Fibroblast of lung (primary cell): ENCODE results near the gene TCERG1. TPM values are rescaled to one million over a fixed set of nuclear protein-coding genes. Genes with fewer than 3 reads are reported as not detected.

Experiments
- DNase-seq, 2 donors: peaks; one replicate each; pipeline versions ENCODE4 v3.0.0 to v3.0.0-alpha.2; 2010; ENCODE audit warnings: low read depth in 2 of 2
- H2AFZ ChIP-seq: 2 replicates; pipeline ENCODE4 v1.5.1; 2012; ENCODE audit warnings: low read length, control low read depth, inconsistent platforms
- H3K27ac ChIP-seq: 2 replicates; pipeline ENCODE4 v1.5.1; 2011; ENCODE audit warnings: low read length, control low read depth; ENCODE audit not compliant: insufficient read depth
- H3K27me3 ChIP-seq: 2 replicates; pipeline ENCODE4 v1.5.1; 2011; ENCODE audit warnings: mild to moderate bottlenecking, low read length; ENCODE audit not compliant: control insufficient read depth, insufficient read depth
- H3K36me3 ChIP-seq: 2 replicates; pipeline ENCODE4 v1.5.1; 2011; ENCODE audit warnings: low read length; ENCODE audit not compliant: control insufficient read depth, insufficient read depth
- H3K4me1 ChIP-seq: 2 replicates; pipeline ENCODE4 v1.5.1; 2011; ENCODE audit warnings: low read length; ENCODE audit not compliant: control insufficient read depth, insufficient read depth; ENCODE audit errors: extremely low read depth
- H3K4me2 ChIP-seq: 2 replicates; pipeline ENCODE4 v1.5.1; 2011; ENCODE audit warnings: low read length, control low read depth; ENCODE audit not compliant: insufficient read depth; ENCODE audit errors: extremely low read depth
- H3K4me3 ChIP-seq, 4 experiments: fragments of 200-600 bp in 1 of 4; sonication (generic) in 1 of 4; replicated peaks in 1 of 4; 2 replicates each; pipeline ENCODE4 v1.5.1; 2011 to 2016; ENCODE audit warnings: low read length in 4 of 4, low read depth in 3 of 4, mild to moderate bottlenecking in 3 of 4, control low read depth in 2 of 4, inconsistent platforms in 1 of 4, mixed read lengths in 1 of 4; ENCODE audit not compliant: insufficient read depth in 1 of 4; ENCODE audit errors: control extremely low read depth in 1 of 4
- H3K79me2 ChIP-seq: 2 replicates; pipeline ENCODE4 v1.5.1; 2012; ENCODE audit warnings: mild to moderate bottlenecking, low read length, inconsistent platforms; ENCODE audit not compliant: control insufficient read depth, insufficient read depth
- H3K9ac ChIP-seq: 2 replicates; pipeline ENCODE4 v1.5.1; 2011; ENCODE audit warnings: mild to moderate bottlenecking, low read length, control low read depth; ENCODE audit not compliant: insufficient read depth
- H3K9me3 ChIP-seq: 2 replicates; pipeline ENCODE4 v1.5.1; 2012; ENCODE audit warnings: low read depth, low read length; ENCODE audit not compliant: control insufficient read depth, insufficient read depth
- H4K20me1 ChIP-seq: 2 replicates; pipeline ENCODE4 v1.5.1; 2011; ENCODE audit warnings: low read length; ENCODE audit not compliant: control insufficient read depth, insufficient read depth; ENCODE audit errors: extremely low read depth
- CTCF ChIP-seq, 2 donors: IDR thresholded peaks in 1 of 2; conservative IDR thresholded peaks in 1 of 2; 1 replicate in 1 of 2; 2 replicates in 1 of 2; pipeline ENCODE4 v1.5.1; 2011 to 2012; ENCODE audit warnings: low read length in 2 of 2, control low read depth in 1 of 2, inconsistent platforms in 1 of 2, low read depth in 1 of 2, mild to moderate bottlenecking in 1 of 2
- EZH2 ChIP-seq: IDR thresholded peaks from 2 replicates; pipeline ENCODE4 v1.5.1; 2012; ENCODE audit warnings: low read length, control low read depth, mild to moderate bottlenecking; ENCODE audit errors: missing control alignments
- polyA plus RNA-seq, 2 donors: library from polyadenylated mRNA; depleted of rRNA in 1 of 2; stranded (reverse) in 1 of 2; unstranded in 1 of 2; fragments of >200 nt; gene quantifications; 2 replicates each; pipeline ENCODE4 v1.2.1, GENCODE V29; 2011 to 2012; ENCODE audit warnings: missing spikeins in 1 of 2
- total RNA-seq: library from RNA; depleted of rRNA; stranded (reverse); fragments of >200 nt; gene quantifications from 2 replicates; pipeline ENCODE4 v1.2.1, GENCODE V29; 2014

TCERG1 gene
- total and polyA plus RNA-seq, 2 donors (not counting 1 experiment from before 2014, with no cell fraction given): 27.2 to 32.3 TPM

GRCh38 chr5:146520731-146521130, 73.6 kb downstream of the TCERG1 start:
- Histone ChIP-seq H3K79me2 (no peaks in the 10 kb centered on the region), H3K9me3 (no peaks in the 10 kb centered on the region), H3K4me3 (no peak overlapping the region), H4K20me1 (no peaks in the 10 kb centered on the region), H2AFZ (no peak overlapping the region), H3K27ac (no peak overlapping the region), H3K36me3 (no peaks in the 10 kb centered on the region), H3K27me3 (no peaks in the 10 kb centered on the region), H3K9ac (no peak overlapping the region), H3K4me1 (no peaks in the 10 kb centered on the region), H3K4me2 (no peak overlapping the region)
- TF ChIP-seq CTCF (conservative IDR thresholded peaks at IDR 0.05 in 1 of 2, IDR thresholded peaks at IDR 0.05 in 1 of 2; ENCODE audit: low read depth in 1 of 2, low read length in 2 of 2) (no peak), EZH2 (no peak)
- DNase-seq: peak in 1 of 2 donors; percentile 15

- H3K4me3 ChIP-seq: no peak overlapping the region
- DNase-seq: no peak
- no peak overlapping the region for H3K4me2 ChIP-seq
- no peak overlapping the region for H2AFZ ChIP-seq
- H3K9me3 ChIP-seq: no peaks in the 10 kb centered on the region
- H3K79me2 ChIP-seq: no peaks in the 10 kb centered on the region
- no peaks in the 10 kb centered on the region for H3K27me3 ChIP-seq
- no peaks in the 10 kb centered on the region for H3K36me3 ChIP-seq
- no peak overlapping the region for H3K9ac ChIP-seq
- H3K4me1 ChIP-seq: no peaks in the 10 kb centered on the region
- H4K20me1 ChIP-seq: no peaks in the 10 kb centered on the region
- no peak overlapping the region for H3K27ac ChIP-seq
- TF ChIP-seq EZH2 (no peak), CTCF (conservative IDR thresholded peaks at IDR 0.05 in 1 of 2, IDR thresholded peaks at IDR 0.05 in 1 of 2; ENCODE audit: low read depth in 1 of 2, low read length in 2 of 2) (no peak)
Measured at GRCh38 chr5:146521403-146522106, 74.4 kb downstream of the TCERG1 start.

- Histone ChIP-seq H3K27me3 (no peaks in the 10 kb centered on the region), H3K9ac (no peak overlapping the region), H3K9me3 (no peaks in the 10 kb centered on the region), H3K4me1 (no peaks in the 10 kb centered on the region), H3K4me2 (no peak overlapping the region), H4K20me1 (no peaks in the 10 kb centered on the region), H3K27ac (no peak overlapping the region), H3K79me2 (no peaks in the 10 kb centered on the region), H3K36me3 (no peaks in the 10 kb centered on the region), H2AFZ (no peak overlapping the region), H3K4me3 (no peak overlapping the region)
- no peak for TF ChIP-seq CTCF (conservative IDR thresholded peaks at IDR 0.05 in 1 of 2, IDR thresholded peaks at IDR 0.05 in 1 of 2; ENCODE audit: low read depth in 1 of 2, low read length in 2 of 2)
- no peak for TF ChIP-seq EZH2
- no peak for DNase-seq
Measured at GRCh38 chr5:146523698-146524097, 76.6 kb downstream of the TCERG1 start.
